Neural cell (in vitro differentiated cells): Measurements from ENCODE around the gene ATP5ME. TPM values are rescaled to one million over a fixed set of nuclear protein-coding genes. Genes with fewer than 3 reads are reported as not detected.

Experiments used
- H2AFZ ChIP-seq: fragments of 200-600, 300-800 bp; sonication (generic), shearing (Covaris generic); 2 replicates; pipeline ENCODE4 v1.6.0; 2014; ENCODE audit warnings: low read depth, mild to moderate bottlenecking, antibody characterized with exemption, low read length, moderate library complexity
- H3F3A ChIP-seq: fragments of 200-600 bp; shearing (Covaris generic); 2 replicates; pipeline ENCODE4 v1.6.1; 2016; ENCODE audit warnings: mild to moderate bottlenecking, moderate library complexity, mixed read lengths, antibody characterized with exemption, low read length; ENCODE audit not compliant: insufficient read depth, poor library complexity, severe bottlenecking
- H3K27ac ChIP-seq: fragments of 200-600, 300-800 bp; sonication (generic), shearing (Covaris generic); 2 replicates; pipeline ENCODE4 v1.5.1; 2014; ENCODE audit warnings: mild to moderate bottlenecking, low read length, moderate library complexity
- H3K27me3 ChIP-seq: fragments of 300-800, 200-600 bp; sonication (generic), shearing (Covaris generic); 2 replicates; pipeline ENCODE4 v1.6.0; 2014; ENCODE audit warnings: mild to moderate bottlenecking, low read depth, low read length, moderate library complexity; ENCODE audit not compliant: insufficient read depth
- H3K36me3 ChIP-seq: fragments of 300-800, 200-600 bp; sonication (generic), shearing (Covaris generic); 2 replicates; pipeline ENCODE4 v1.5.1; 2014; ENCODE audit warnings: mild to moderate bottlenecking, antibody characterized with exemption, low read length, moderate library complexity; ENCODE audit not compliant: insufficient read depth
- H3K4me2 ChIP-seq: fragments of 300-800, 200-600 bp; sonication (generic), shearing (Covaris generic); 2 replicates; pipeline ENCODE4 v1.6.0; 2014; ENCODE audit warnings: mild to moderate bottlenecking, low read length
- H3K4me3 ChIP-seq: fragments of 300-800, 200-600 bp; sonication (generic), shearing (Covaris generic); 2 replicates; pipeline ENCODE4 v1.5.1; 2014; ENCODE audit warnings: mild to moderate bottlenecking, low read length, moderate library complexity
- H3K79me2 ChIP-seq: fragments of 200-600 bp; shearing (Covaris generic); replicated peaks from 2 replicates; pipeline ENCODE4 v1.6.0; 2014; ENCODE audit warnings: mild to moderate bottlenecking, low read length, moderate library complexity; ENCODE audit not compliant: insufficient read depth
- H3K9ac ChIP-seq: fragments of 300-800, 200-600 bp; sonication (generic), shearing (Covaris generic); 2 replicates; pipeline ENCODE4 v1.6.1; 2016; ENCODE audit warnings: mild to moderate bottlenecking, low read length, mixed read lengths
- H3K9me2 ChIP-seq: fragments of 200-600 bp; shearing (Covaris generic); 2 replicates; pipeline ENCODE4 v1.6.1; 2016; ENCODE audit warnings: mild to moderate bottlenecking, low read length, mixed read lengths; ENCODE audit not compliant: insufficient read depth
- H3K9me3 ChIP-seq: fragments of 200-600, 300-800 bp; sonication (generic), shearing (Covaris generic); 2 replicates; pipeline ENCODE4 v1.6.1; 2016; ENCODE audit warnings: mild to moderate bottlenecking, mixed run types, low read length, moderate library complexity, mixed read lengths
- H4K20me1 ChIP-seq: fragments of 200-600 bp; shearing (Covaris generic); 2 replicates; pipeline ENCODE4 v1.6.1; 2016; ENCODE audit warnings: mild to moderate bottlenecking, mixed run types; ENCODE audit not compliant: insufficient read depth
- CTCF ChIP-seq: fragments of 450-650 bp; IDR thresholded peaks from 2 replicates; pipeline ENCODE4 v1.5.1; 2014; ENCODE audit warnings: antibody characterized with exemption, mild to moderate bottlenecking, moderate library complexity; ENCODE audit not compliant: poor library complexity, severe bottlenecking
- EP300 ChIP-seq: fragments of 450-650 bp; conservative IDR thresholded peaks from 2 replicates; pipeline ENCODE4 v1.6.1; 2014; ENCODE audit warnings: antibody characterized with exemption, mild to moderate bottlenecking, moderate library complexity; ENCODE audit not compliant: poor library complexity, severe bottlenecking
- EZH2 ChIP-seq: fragments of 200-600, 300-800 bp; shearing (Covaris generic), sonication (generic); IDR thresholded peaks from 2 replicates; pipeline ENCODE4 v1.6.1; 2014; ENCODE audit warnings: antibody characterized with exemption, low read length, borderline replicate concordance, mild to moderate bottlenecking; ENCODE audit not compliant: insufficient read depth, poor library complexity, severe bottlenecking
- MXI1 ChIP-seq: fragments of 450-650 bp; conservative IDR thresholded peaks from 2 replicates; pipeline ENCODE4 v1.6.1; 2014; ENCODE audit warnings: antibody characterized with exemption, mild to moderate bottlenecking; ENCODE audit not compliant: poor library complexity, severe bottlenecking
- POLR2AphosphoS5 ChIP-seq: IDR thresholded peaks from 2 replicates; pipeline ENCODE4 v1.6.1; 2012
- RAD21 ChIP-seq: fragments of 450-650 bp; conservative IDR thresholded peaks from 2 replicates; pipeline ENCODE4 v1.6.1; 2014; ENCODE audit warnings: antibody characterized with exemption, mild to moderate bottlenecking, moderate library complexity
- REST ChIP-seq: IDR thresholded peaks from 2 replicates; pipeline ENCODE4 v1.6.1; 2012; ENCODE audit warnings: borderline replicate concordance
- SMC3 ChIP-seq: fragments of 450-650 bp; conservative IDR thresholded peaks from 2 replicates; pipeline ENCODE4 v1.6.1; 2014; ENCODE audit warnings: antibody characterized with exemption, mild to moderate bottlenecking, moderate library complexity; ENCODE audit not compliant: poor library complexity
- TAF1 ChIP-seq: IDR thresholded peaks from 2 replicates; pipeline ENCODE4 v1.6.1; 2012; ENCODE audit warnings: low read depth
- polyA plus RNA-seq: library from polyadenylated mRNA; depleted of rRNA; stranded (reverse); fragments of >200 nt; gene quantifications from 2 replicates; pipeline ENCODE4 v1.2.3, GENCODE V29; 2014

The ATP5ME gene
- polyA plus RNA-seq, 1 donor from 2014 or later: 156 TPM

- no peaks in the 10 kb centered on the region for H3K9me2 ChIP-seq
- H3K27me3 ChIP-seq: no peaks in the 10 kb centered on the region
- H3K27ac ChIP-seq: no peak overlapping the region
- H3K9me3 ChIP-seq: no peaks in the 10 kb centered on the region
- H3K4me2 ChIP-seq: no peak overlapping the region
- no peaks in the 10 kb centered on the region for H3K36me3 ChIP-seq
- H4K20me1 ChIP-seq: peaks cover 19% of the 10 kb centered on the region
- no peak overlapping the region for H2AFZ ChIP-seq
- TF ChIP-seq TAF1 (no peak), EP300 (no peak), CTCF (no peak), POLR2AphosphoS5 (no peak), EZH2 (no peak), SMC3 (no peak), RAD21 (no peak), MXI1 (no peak), REST (no peak)
- no peak overlapping the region for H3K4me3 ChIP-seq
- no peak overlapping the region for H3K9ac ChIP-seq
- no peaks in the 10 kb centered on the region for H3F3A ChIP-seq
- peaks cover 60% of the 10 kb centered on the region for H3K79me2 ChIP-seq
These were observed 48.2 kb upstream of the ATP5ME start for GRCh38 chr4:722169-722725.

- H3K9me3 ChIP-seq: no peaks in the 10 kb centered on the region
- H3K79me2 ChIP-seq: peaks cover 55% of the 10 kb centered on the region
- H3F3A ChIP-seq: no peaks in the 10 kb centered on the region
- no peaks in the 10 kb centered on the region for H3K36me3 ChIP-seq
- no peak overlapping the region for H3K4me3 ChIP-seq
- no peak overlapping the region for H2AFZ ChIP-seq
- TF ChIP-seq RAD21 (no peak), POLR2AphosphoS5 (no peak), EZH2 (no peak), TAF1 (no peak), MXI1 (no peak), REST (no peak), EP300 (no peak), CTCF (no peak), SMC3 (no peak)
- no peak overlapping the region for H3K9ac ChIP-seq
- no peak overlapping the region for H3K4me2 ChIP-seq
- H3K9me2 ChIP-seq: no peaks in the 10 kb centered on the region
- peaks cover 14% of the 10 kb centered on the region for H4K20me1 ChIP-seq
- H3K27me3 ChIP-seq: no peaks in the 10 kb centered on the region
- H3K27ac ChIP-seq: no peak overlapping the region
These were observed 47.4 kb upstream of the ATP5ME start for GRCh38 chr4:721261-722168.
